GM18520 (cell line): ENCODE measurements around the gene ABI3BP.

ENCODE experiments used
- ATAC-seq: cut with Tn5 transposase; IDR thresholded peaks from one replicate; pipeline ENCODE4 v1.9.1; 2021; ENCODE audit not compliant: unreplicated experiment

The ABI3BP gene

DNA sequence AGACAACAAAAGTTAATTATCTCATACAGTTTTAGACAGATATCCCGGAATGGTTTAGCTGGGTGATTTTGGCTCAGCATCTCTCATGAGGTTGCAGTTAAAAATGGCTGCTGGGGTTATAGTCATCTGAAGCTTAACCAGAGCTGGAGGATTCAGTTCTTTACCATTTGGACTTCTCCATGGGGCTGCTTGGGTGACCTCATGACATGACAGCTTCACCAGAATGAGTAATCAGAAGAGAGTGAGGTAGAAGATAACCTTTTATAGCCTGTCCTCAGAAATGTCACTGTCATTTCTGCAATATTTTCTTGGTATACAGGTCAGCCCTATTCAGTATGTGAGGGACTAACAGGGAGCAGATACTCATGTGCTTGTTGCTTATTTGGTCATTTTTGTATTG lies 253.0 kb downstream of the ABI3BP start:
- no peak for ATAC-seq

DNA sequence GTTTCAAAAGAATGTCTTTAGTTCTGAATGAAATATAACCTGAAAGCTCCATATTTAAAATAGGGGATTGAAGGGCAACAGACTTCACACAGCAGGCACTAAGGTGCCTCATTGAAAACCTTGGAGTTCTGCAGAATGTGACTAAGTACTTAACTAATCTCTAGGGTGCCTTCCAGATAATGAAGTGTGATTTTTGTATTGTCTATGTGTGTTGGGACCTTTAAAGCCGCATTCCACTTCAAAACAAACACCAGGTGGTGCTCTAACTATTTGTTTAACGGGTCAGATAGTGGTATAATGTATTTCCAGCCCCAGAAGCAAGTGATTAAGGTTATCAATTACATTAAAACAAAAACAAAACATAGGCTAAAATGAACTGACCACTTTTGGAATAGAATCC lies 255.9 kb downstream of the ABI3BP start:
- no peak for ATAC-seq

DNA sequence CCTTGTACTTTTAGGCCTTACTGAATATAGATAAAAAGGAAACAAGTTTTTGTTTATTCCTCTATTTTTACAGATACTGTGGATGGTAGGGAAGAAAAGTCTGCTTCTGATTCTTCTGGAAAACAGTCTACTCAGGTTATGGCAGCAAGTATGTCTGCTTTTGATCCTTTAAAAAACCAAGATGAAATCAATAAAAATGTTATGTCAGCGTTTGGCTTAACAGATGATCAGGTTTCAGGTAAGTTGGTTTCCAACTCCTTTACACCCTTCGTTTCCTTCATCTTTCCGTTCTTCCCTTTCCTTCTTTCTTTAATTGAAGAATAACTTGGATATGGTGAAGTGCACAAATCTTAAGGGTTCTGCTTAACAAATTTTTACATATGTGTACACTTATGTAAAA lies 260.8 kb downstream of the ABI3BP start:
- no peak for ATAC-seq

DNA sequence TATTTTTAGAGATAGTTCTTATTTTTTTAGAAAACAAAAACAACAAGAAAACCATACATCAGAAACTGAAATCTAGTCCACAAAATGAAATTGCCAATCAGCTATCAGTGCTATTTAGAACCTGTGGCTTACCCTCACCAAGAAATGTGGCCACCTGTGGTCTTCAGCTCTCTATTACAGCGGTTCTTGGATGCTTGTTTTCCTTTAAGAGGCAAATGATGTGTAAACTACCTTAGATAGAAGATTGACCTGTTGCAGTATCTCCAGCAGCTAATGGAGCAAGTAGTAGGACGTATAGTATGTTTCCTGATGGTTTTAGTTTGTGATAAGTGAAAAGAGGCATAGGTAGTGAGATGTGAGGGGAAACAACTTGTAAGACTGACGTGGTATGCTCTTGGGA lies 262.7 kb downstream of the ABI3BP start:
- peak; percentile 52 for ATAC-seq

DNA sequence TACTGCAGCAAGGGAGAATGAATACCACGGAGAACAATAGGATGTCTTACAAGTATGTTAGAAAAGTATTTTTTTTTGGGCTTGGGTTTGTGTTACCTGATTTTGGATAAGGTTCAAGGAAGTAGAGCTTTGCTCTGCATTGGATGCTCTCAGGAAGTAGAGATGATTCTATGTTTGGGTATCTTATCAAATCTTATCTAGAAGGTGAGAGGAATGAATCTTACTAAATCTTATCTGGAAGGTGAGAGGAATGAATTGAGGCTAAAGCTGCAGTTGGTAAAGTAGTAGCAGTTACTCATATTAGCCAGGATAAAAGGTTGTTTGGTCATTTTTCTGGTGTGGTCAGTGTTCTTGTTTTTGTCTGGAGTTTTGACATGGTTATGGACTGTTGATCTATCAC lies 266.5 kb downstream of the ABI3BP start:
- ATAC-seq, result no peak

DNA sequence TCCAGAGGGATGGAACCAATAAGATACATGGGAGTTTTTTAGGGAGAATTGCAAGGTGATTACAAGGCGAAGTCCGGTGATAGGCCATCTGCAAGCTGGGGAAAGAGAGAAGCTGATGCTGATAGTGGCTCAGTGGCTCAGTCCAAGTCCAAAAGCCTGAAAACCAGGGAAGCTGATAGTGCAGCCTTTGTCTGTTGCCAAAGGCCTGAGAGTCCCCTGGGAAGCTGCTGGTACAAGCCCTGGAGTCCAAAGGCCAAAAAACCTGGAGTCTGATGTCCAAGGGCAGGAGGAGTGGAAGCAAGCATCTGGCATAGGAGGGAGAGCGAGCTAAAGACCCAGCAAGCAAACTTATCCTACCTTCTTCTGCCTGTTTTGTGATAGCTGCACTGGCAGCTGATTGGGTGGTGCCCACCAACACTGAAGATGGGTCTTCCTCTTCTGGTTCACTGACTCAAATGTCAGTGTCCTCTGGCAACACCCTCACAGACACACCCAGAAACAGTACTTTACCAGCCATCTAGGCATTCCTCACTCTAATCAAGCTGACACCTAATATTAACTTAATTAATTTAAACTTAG lies 267.2 kb downstream of the ABI3BP start:
- no peak for ATAC-seq

DNA sequence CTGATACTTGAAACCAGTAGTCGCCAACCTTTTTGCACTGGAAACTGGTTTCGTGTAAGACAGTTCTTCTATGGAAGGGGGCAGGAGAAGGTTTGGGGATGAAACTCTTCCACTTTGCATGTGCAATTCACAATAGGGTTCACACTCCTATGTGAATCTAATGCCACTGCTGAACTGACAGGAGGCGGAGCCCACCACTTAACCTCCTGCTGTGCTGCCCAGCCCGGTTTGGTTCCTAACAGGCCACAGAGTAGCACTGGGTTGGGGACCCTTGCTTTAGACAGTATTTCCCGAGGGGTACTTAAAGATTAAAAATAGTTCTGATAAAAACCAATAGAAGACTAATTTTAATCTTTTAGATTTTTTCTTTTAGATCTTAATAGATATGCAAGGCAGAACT lies 272.8 kb downstream of the ABI3BP start:
- ATAC-seq, result no peak

DNA sequence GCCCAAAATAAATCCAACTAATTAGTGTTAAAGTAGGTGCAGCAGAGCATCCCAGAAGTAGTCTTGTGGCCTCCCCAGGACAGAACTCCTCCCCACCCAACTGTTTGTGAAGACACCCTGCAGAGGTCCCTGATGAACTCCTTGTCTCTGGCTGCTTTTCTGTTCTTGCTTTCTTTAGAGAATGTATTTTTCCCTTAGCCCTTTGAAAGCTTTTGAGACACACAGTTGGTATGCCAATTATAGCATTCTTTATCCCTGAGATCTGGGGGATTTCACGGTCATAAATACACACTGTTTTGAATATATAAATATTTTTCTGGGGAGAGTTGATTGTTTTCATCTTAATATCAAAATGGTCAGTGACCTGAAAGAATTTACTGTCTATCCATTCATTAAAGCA lies 274.1 kb downstream of the ABI3BP start:
- no peak for ATAC-seq

DNA sequence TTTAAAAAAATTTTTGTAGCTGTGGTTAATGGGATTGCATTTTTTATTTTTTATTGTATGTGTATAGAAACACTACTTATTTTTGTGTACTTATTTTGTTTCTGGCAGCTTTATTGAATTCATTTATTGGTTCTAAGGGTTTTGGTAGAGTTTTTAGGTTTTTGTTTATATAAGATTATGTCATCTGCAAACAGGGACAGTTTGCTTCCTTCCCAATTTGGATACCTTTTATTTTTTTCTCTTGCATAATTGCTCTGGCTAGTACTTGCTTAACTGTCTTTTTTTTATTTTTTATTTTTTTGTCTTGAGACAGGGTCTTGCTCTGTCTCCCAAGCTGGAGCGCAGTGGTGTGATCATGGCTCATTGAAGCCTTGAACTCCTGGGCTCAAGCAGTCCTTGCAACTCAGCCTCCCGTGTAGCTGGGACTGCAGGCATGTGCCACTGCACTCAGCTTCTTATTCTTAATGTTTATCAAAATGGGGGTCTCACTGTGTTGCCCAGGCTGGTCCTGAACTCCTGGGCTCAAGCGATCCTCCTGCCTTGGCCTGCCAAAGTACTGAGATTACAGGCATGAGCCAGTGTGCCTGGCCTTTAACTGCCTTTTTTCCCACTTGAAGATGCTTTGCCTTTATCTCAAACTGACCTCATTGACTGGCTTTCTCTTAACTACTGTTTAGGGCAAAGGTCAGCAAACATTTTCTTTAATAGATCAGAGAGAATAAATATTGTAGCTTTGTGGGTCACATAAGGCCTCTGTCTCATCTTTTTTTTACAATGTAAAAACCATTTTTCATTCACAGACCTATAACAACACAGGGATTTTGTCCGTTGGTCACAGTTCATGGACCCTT lies 275.4 kb downstream of the ABI3BP start:
- ATAC-seq, result no peak

DNA sequence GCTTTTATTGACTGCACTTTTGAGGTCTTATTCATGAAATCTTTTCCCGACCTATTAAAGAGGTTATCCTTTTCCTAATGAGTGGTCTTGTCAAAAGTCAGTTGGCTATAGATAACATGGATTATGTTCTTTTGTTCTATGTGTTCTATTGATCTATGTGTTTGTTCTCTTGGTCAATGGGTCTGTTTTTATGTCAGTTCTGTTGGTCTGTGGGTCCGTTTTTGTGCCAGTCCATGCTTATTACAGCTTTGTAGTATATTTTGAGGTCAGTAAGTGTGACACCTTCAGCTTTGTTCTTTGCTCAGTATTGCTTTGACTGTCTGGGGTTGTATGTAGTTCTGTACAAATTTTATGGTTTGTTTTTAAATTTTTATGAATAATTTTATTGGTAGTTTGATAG lies 276.2 kb downstream of the ABI3BP start:
- no peak for ATAC-seq

DNA sequence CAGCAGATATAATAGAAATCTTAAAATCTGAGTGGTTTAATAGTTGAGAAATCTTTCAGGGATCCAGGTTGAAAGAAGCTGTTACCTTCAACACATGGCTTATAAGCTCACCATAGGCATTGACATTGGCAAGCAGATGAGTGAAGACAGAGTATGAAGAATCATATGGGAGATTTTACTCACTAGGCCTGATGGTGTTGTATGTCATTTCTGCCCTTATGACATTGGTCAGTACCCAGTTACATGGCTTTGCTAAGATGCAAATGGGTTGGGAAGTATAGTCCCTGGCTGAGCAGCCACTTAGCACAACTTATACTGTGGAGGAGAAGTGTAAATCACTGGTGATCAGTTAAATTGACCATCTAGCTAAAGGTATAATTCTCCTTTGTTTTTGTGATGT lies 278.0 kb downstream of the ABI3BP start:
- ATAC-seq, result no peak

DNA sequence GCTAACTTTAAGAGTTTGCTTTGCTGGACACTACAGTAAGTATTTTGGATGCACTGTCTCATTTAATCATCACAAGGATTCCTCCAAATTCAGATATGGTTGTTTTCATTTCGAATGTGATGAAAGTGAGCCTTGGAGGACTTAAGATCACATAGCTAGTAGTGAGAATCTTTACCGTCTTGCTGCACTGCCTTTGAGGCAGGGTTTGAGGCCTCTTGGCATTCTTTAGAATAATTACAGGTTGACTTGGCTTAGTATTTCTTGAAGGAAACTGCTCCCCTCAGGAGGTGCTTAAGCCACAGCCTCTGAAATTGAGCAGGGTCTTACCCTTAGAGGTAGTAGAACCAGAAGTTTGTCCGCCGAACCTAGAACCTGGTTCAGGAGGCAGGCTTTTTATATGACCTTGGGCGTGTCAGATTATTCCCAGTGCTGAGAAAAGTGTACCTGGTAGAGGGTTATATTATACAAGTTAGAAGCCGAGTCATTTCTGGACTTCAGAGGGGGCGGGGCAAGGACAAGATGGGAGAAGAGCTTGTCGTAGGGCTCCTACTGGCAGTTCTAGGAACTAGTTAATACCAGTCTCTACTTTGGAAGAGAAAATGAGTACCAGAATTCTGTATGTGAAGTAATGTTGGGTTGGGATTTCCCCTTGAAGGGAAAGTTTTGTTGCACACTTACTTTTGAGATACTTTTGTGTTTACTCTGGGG lies 282.8 kb downstream of the ABI3BP start:
- ATAC-seq, result peak; percentile 23

DNA sequence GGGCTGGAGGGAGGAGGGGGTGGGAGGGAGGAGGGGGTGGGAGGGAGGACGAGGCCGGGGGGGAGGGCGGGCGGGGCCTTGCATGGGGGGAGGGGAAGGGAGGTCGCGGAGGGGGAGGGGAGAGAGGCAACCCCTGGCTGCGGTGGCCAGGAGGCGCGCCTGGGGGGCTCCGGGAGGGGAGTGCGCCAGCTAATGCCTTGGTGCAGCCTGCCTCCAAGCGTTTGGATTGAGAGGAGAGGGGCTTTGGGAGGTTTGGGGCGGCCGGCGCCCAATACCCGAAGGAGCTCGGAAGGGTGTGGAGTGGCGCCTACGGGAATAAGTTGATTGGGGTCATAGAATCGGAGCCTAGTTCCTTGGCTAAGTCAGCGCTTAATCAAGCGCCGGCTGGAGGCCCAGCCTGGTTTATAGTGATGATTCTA lies 283.4 kb downstream of the ABI3BP start:
- ATAC-seq, result no peak

DNA sequence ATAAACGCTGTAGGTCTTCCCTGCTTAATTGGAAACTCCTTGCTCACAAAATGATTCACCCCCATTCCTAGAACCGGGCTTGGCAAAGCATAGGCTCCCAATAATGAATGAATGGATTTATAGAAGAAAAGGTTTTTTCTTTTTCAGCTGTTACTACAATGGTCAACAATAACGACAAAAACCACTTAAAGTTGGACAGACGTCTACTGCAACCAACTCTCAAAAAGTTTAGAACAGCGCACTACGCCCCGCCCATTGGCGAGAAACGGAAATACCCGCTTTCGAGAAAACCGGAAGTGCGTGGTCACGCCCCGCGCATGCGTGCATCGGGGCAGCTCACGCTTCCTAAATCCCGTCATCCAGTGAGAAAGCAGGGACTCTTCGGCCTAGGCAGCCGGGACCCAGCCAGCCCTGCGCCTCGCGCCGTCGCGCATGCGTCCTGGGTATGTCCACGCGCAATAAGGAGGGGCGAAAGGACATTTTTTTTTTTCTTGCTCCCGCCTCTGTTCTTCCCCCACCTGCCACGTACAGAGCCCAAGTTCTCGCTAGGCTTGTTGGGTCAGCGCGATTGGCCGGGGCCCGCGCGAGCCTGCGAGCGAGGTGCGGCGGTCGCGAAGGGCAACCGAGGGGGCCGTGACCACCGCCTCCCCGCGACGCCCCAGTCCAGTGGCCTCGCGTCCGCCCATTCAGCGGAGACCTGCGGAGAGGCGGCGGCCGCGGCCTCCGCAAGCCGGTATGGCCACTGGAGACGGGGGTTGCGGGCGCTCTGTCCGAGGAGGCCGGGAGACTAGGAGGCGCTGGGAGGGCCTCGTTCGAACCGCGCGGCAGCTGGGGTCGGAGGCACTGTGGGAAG lies 284.0 kb downstream of the ABI3BP start, which contains the start of gene TFG:
Gene TFG, plus strand, starts transcription at position 506 of the 853 bp plus-strand sequence. CDS start 4,192 bp downstream, outside the sequence.
- peak; percentile 93 for ATAC-seq

DNA sequence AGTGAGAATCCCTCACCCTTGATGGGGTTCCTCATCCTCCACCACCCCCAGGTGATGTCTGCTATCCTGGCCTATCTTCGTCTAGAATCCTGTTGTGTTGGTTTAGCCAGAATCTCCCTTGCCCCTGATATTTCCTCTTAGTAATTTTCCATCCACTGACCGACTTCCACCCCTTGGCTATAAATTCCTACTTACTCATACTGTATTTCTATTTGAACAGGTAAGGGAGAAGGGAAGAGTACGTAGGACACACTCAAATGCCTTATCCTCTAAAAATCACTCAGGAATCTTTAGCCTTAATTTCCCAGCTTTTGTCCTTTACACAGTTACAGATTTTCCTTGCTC lies 284.6 kb downstream of the ABI3BP start:
- ATAC-seq, result no peak

DNA sequence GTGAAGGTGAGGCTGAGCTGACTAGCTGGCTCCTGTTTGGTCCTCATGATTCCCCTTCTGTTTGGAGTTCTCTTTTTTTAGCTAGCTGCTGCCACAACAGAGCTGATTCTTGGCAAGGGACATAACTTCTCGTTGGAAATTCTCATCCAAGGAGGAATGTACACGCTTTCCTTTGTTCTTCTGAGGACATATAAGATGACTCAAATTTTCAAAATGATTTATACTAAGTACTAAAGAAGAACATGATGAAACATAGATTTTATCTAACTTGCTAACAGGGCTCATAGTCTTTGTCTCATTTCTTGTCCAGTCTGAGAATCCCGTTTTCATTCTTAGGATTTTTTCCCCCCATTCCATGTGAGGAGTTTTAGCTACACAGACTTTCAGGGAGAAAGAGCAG lies 286.9 kb downstream of the ABI3BP start:
- no peak for ATAC-seq

DNA sequence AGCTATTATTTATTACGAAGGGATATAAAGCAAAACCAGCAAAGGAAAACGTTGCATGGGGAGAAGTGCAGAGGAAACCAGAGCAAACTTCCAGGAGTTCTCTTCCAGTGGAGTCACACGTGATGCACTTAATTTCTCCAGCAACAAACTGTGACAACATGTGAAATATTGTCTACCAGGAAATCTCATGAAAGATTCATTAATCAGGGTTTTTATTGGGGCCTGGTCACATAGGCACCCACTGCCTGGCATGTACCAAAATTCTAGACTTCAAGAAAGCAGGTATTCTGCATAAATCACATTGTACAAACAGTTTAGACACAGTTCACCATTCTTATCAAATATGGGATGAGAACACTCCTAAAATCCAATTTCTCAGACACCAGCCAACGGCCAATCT lies 289.4 kb downstream of the ABI3BP start:
- ATAC-seq, result no peak

DNA sequence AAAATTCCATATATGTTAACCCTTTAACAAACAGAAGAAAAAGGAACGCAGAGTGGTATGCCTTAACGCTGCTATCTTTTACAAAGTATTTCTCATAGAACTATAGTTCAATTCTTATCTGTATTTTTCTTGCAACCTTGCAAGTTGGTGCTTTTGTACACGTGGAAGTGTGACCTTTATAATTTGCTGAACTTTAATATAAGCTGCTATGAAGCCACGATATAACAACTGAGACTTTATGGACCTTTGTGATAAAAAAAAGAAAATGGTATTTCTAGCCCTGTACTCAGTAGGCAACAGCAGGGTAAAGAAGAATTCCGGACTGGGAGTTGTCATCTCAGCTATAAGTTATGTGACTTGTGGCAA lies 290.3 kb downstream of the ABI3BP start:
- ATAC-seq, result no peak

DNA sequence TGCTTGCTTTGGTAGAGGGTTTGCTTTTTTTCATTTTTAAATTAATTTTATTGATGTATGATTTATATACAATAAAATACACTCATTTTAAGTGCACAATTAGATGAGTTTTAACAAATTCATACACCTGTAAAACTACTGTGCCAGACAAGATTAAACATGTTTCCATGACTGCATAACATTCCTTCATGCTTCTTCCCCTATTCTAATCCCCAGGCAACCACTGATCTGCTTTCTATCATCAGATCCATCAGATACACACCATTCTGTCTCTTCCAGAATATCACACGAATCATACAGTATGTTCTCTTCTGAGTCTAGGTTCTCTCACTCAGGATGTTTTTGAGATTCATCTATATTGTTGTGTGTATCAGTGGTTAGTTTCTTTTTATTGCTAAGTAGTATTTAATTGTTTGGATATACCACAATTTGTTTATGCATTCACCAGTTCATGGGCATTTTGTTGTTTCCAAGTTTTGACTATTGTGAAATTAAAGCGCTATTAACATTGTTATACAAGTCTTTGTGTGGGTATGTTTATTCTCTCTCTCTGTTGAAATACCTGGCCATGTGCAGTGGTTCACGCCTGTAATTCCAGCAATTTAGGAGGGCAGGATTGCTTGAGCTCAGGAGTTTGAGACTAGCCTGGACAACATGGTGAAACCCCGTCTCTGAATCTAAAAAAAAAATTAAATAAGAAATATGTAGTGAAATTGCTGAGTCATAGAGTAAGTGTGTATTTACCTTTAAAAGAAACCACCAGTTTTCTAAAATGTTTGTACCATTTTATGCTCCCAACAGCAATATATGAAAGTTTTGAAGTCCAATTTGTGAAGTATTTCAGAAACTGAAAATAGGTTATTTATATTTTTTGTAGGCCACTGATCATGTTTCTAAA lies 290.9 kb downstream of the ABI3BP start:
- ATAC-seq, result no peak

DNA sequence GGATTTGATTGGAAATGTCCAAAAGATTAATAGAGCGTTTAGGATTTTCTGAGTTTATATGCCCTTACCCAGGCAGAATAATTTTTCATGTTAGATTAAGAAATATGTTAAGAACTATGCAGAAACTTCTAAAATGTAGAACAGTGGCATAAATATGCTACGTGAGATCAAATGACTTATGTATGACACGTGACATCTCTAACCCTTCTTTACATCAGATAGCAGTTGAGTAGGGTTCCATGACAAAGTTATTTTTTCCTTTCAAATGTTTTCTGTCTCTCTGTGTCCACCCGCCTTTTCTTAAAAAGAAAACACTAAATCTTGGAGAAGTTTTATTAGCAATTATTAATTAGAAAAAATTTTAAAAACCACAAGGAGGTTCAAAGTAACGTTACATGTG lies 292.5 kb downstream of the ABI3BP start:
- ATAC-seq, result no peak
